ENCODE measurements around the gene MACROD1. TPM values are rescaled to one million over a fixed set of nuclear protein-coding genes. Genes with fewer than 3 reads are reported as not detected.

Gene MACROD1
- total RNA-seq, 1 donor from 2014 or later: 12.3 TPM

DNA sequence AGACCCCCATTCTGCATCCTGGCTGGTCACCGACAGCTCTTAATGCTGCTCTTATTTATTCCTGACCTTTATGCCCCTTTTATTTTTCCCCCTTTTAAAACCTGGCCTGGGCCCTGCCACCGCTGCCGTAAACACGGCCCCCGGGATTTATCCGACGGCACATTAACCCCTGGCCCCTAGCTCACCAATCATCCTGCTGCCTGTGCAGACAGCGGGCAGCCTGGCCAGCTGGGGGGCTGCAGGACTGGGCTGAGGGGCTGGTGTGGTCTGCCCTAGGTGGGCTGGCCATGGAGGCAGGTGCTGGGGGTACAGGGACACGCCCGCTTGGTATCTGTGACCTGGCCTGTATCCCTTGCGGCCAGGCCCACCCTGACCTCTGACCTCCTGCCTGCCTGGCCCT is 151.6 kb downstream of the MACROD1 start:
- Histone ChIP-seq H3K36me3 (ENCODE audit: control insufficient read depth, insufficient read depth, low read length) (no peaks in the 10 kb centered on the region), H3K27me3 (ENCODE audit: control insufficient read depth, insufficient read depth, low read length) (peaks cover 44% of the 10 kb centered on the region), H3K4me3 (ENCODE audit: low read depth, low read length) (no peak overlapping the region)
- TF ChIP-seq, protein P1, sequence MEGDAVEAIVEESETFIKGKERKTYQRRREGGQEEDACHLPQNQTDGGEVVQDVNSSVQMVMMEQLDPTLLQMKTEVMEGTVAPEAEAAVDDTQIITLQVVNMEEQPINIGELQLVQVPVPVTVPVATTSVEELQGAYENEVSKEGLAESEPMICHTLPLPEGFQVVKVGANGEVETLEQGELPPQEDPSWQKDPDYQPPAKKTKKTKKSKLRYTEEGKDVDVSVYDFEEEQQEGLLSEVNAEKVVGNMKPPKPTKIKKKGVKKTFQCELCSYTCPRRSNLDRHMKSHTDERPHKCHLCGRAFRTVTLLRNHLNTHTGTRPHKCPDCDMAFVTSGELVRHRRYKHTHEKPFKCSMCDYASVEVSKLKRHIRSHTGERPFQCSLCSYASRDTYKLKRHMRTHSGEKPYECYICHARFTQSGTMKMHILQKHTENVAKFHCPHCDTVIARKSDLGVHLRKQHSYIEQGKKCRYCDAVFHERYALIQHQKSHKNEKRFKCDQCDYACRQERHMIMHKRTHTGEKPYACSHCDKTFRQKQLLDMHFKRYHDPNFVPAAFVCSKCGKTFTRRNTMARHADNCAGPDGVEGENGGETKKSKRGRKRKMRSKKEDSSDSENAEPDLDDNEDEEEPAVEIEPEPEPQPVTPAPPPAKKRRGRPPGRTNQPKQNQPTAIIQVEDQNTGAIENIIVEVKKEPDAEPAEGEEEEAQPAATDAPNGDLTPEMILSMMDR (IDR thresholded peaks at IDR 0.05; ENCODE audit: insufficient read depth, low read length, poor library complexity, severe bottlenecking): no peak
- DNase-seq (ENCODE audit: low read depth): no peak

DNA sequence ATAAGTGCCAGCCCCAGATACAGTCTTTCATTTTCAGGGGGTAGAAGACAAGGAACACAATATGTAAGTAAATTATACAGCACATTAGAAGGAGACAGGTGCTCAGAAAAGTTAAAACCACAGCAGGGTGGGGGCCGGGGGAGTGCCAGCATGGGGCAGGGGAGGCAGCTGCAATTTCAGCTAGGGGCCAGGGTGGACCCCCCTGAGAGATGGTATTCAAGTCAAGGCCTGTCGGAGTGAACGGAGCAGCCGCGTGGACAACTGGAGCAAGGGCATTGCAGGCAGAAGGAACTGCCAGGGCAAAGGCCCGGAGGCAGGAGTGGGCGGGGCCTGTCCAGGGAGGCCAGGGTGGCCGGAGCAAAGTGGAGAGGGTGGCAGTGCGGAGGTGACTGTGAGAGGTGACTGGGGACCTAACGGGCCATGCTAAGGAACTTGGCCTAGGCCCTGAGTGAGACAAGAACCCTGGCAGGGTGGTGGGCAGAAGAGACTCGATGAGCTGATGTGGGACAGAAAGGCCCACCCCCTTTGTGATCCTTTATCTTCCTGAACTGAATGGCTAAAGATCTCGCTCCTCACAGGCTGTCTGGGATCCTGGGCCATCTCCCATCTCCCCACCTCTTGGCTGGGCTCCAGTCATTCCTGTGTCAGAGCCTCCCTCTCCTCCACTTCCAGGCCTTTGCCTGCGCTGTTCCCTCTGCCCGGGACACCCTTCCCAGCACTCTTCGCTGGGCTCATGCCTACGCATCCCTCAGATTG is 152.6 kb downstream of the MACROD1 start:
- Histone ChIP-seq H3K27me3 (ENCODE audit: control insufficient read depth, insufficient read depth, low read length) (peaks cover 39% of the 10 kb centered on the region), H3K4me3 (ENCODE audit: low read depth, low read length) (no peak overlapping the region), H3K36me3 (ENCODE audit: control insufficient read depth, insufficient read depth, low read length) (no peaks in the 10 kb centered on the region)
- TF ChIP-seq, protein P1 (IDR thresholded peaks at IDR 0.05; ENCODE audit: insufficient read depth, low read length, poor library complexity, severe bottlenecking): no peak
- no peak for DNase-seq (ENCODE audit: low read depth)

DNA sequence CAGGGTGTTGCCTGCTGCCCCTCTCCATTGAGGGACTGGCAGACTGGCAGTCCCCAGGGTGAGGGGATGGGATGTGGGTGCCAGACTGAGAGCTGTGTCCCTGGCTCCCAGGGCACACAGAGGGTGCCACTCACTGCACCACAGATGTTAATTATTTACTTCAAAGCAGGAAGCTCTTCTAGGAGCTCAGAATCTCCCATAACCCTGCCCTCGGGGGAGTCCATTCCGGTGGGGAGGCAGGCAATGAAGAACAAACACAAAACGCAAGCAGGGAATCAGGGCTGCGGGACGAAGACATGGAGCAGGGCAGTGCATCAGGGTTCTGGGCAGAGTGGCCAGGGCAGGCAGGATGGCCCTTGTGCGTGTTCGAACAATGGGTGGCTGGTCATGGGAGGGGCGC is 154.5 kb downstream of the MACROD1 start:
- DNase-seq (ENCODE audit: low read depth): no peak
- TF ChIP-seq, protein P1 (IDR thresholded peaks at IDR 0.05; ENCODE audit: insufficient read depth, low read length, poor library complexity, severe bottlenecking): no peak
- H3K36me3 ChIP-seq (ENCODE audit: control insufficient read depth, insufficient read depth, low read length): no peaks in the 10 kb centered on the region

DNA sequence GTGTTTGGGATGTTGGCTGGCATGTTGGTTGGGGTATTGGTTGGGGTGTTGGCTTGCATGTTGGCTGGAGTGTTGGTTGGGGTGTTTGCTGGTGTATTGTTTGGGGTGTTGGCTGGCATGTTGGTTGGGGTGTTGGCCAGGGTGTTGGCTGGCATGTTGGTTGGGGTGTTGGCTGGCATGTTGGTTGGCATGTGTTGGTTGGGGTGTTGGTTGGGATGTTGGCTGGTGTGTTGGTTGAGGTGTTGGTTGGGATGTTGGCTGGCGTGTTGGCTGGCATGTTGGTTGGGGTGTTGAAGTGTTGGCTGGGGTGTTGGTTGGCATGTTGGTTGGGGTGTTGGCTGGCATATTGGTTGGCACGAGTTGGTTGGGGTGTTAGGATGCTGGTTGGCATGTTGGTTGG is 155.1 kb downstream of the MACROD1 start:
- H3K27me3 ChIP-seq (ENCODE audit: control insufficient read depth, insufficient read depth, low read length): peaks cover 35% of the 10 kb centered on the region
- DNase-seq (ENCODE audit: low read depth): no peak
- no peaks in the 10 kb centered on the region for H3K36me3 ChIP-seq (ENCODE audit: control insufficient read depth, insufficient read depth, low read length)
- TF ChIP-seq, protein P1 (IDR thresholded peaks at IDR 0.05; ENCODE audit: insufficient read depth, low read length, poor library complexity, severe bottlenecking): no peak
- H3K4me3 ChIP-seq (ENCODE audit: low read depth, low read length): no peak overlapping the region

More for the DNA sequence above, 154.5 kb downstream of the MACROD1 start:
- no peak overlapping the region for H3K4me3 ChIP-seq (ENCODE audit: low read depth, low read length)
- peaks cover 36% of the 10 kb centered on the region for H3K27me3 ChIP-seq (ENCODE audit: control insufficient read depth, insufficient read depth, low read length)

DNA sequence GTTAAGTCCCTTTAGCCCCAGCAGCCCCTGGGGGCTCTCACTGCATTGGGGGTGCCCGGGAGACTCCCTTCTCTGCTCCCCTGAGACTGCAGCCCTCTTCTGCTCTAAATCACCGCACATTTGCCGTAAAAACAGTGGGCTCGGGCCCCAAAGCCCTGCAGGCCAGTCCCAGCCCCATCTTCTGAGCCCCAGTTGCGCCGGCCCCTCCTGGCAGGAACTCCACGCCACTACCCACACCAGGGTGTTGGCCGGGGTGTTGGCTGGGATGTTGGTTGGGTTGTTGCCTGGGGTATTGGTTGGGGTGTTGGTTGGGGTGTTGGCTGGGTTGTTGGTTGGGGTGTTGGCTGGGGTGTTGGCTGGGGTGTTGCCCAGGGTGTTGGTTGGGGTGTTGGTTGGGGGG is 156.2 kb downstream of the MACROD1 start:
- no peaks in the 10 kb centered on the region for H3K36me3 ChIP-seq (ENCODE audit: control insufficient read depth, insufficient read depth, low read length)
- DNase-seq (ENCODE audit: low read depth): no peak
- H3K27me3 ChIP-seq (ENCODE audit: control insufficient read depth, insufficient read depth, low read length): peaks cover 30% of the 10 kb centered on the region
- no peak overlapping the region for H3K4me3 ChIP-seq (ENCODE audit: low read depth, low read length)
- TF ChIP-seq, protein P1 (IDR thresholded peaks at IDR 0.05; ENCODE audit: insufficient read depth, low read length, poor library complexity, severe bottlenecking): no peak

Measured in kidney epithelial cell (primary cell).